IMR-90 (cell line): ENCODE data around the gene ITGAL. TPM values are rescaled to one million over a fixed set of nuclear protein-coding genes. Genes with fewer than 3 reads are reported as not detected.

Experiments
- ATAC-seq: fragments of 200-7000 bp; cut with Tn5 transposase; 2 replicates; pipeline ENCODE4 v1.9.1; 2020; ENCODE audit warnings: low read depth, mild to moderate bottlenecking, moderate library complexity
- BruUV-seq: library from RNA; stranded (reverse); fragments of 400-500 nt; replicated peaks from 2 replicates; lab custom pipeline; 2021; lab: Mats Ljungman, UMichigan
- CTCF ChIA-PET: fragments of 300-600 bp; formaldehyde crosslinking; extraction: SDS; loops from one replicate; lab custom pipeline; 2021; ENCODE audit warnings: antibody characterized with exemption; lab: Yijun Ruan, JAX
- POLR2A ChIA-PET: fragments of 300-600 bp; sonication (Branson Sonifier 250); formaldehyde crosslinking; loops from one replicate; lab custom pipeline; 2022; ENCODE audit warnings: antibody characterized with exemption; ENCODE audit not compliant: unreplicated experiment; lab: Charles Lee
- DNase-seq: peaks from one replicate; pipeline ENCODE4 v3.0.0; 2013
- H2AFZ ChIP-seq: replicated peaks from 2 replicates; pipeline ENCODE3; 2013; ENCODE audit warnings: low read length, mild to moderate bottlenecking; ENCODE audit not compliant: poor library complexity
- H2AK5ac ChIP-seq: 2 replicates; pipeline ENCODE4 v1.6.1; 2013; ENCODE audit warnings: low read depth, low read length, inconsistent platforms
- H2AK9ac ChIP-seq: replicated peaks from 2 replicates; pipeline ENCODE3; 2013; ENCODE audit warnings: mild to moderate bottlenecking, low read depth, low read length, moderate library complexity; ENCODE audit not compliant: poor library complexity
- H2BK120ac ChIP-seq: 2 replicates; pipeline ENCODE4 v1.6.1; 2013; ENCODE audit warnings: low read depth, low read length, inconsistent platforms
- H2BK15ac ChIP-seq: 3 replicates; pipeline ENCODE4 v1.6.1; 2013; ENCODE audit warnings: low read depth, low read length, inconsistent platforms
- H2BK20ac ChIP-seq: 2 replicates; pipeline ENCODE4 v1.6.1; 2013; ENCODE audit warnings: low read depth, mild to moderate bottlenecking, inconsistent platforms, low read length, moderate library complexity
- H2BK5ac ChIP-seq: 2 replicates; pipeline ENCODE4 v1.6.1; 2013; ENCODE audit warnings: mild to moderate bottlenecking, low read depth, low read length, inconsistent platforms; ENCODE audit not compliant: poor library complexity, severe bottlenecking
- H3K14ac ChIP-seq: replicated peaks from 2 replicates; pipeline ENCODE4 v1.6.1; 2013; ENCODE audit warnings: low read depth, low read length, inconsistent platforms
- H3K18ac ChIP-seq: 2 replicates; pipeline ENCODE4 v1.6.1; 2013; ENCODE audit warnings: low read depth, low read length, control low read depth
- H3K23ac ChIP-seq: 2 replicates; pipeline ENCODE4 v1.6.1; 2013; ENCODE audit warnings: low read depth, low read length, inconsistent platforms
- H3K27ac ChIP-seq: 2 replicates; pipeline ENCODE4 v1.5.1; 2013; ENCODE audit warnings: mild to moderate bottlenecking, control low read depth, low read length; ENCODE audit not compliant: insufficient read depth
- H3K27me3 ChIP-seq: 2 replicates; pipeline ENCODE4 v1.6.1; 2013; ENCODE audit warnings: low read length; ENCODE audit not compliant: control insufficient read depth, insufficient read depth
- H3K36me3 ChIP-seq: 2 replicates; pipeline ENCODE4 v1.6.1; 2013; ENCODE audit warnings: low read length, mixed read lengths; ENCODE audit not compliant: control insufficient read depth, insufficient read depth
- H3K4ac ChIP-seq: 2 replicates; pipeline ENCODE4 v1.6.1; 2013; ENCODE audit warnings: low read depth, low read length, inconsistent platforms
- H3K4me1 ChIP-seq: 2 replicates; pipeline ENCODE4 v1.6.1; 2013; ENCODE audit warnings: low read length, mixed read lengths; ENCODE audit not compliant: control insufficient read depth, insufficient read depth
- H3K4me2 ChIP-seq: 2 replicates; pipeline ENCODE4 v1.6.1; 2013; ENCODE audit warnings: low read depth, mild to moderate bottlenecking, control low read depth, low read length, moderate library complexity
- H3K4me3 ChIP-seq: 2 replicates; pipeline ENCODE4 v1.5.1; 2013; ENCODE audit warnings: low read depth, mild to moderate bottlenecking, control low read depth, low read length, moderate library complexity; ENCODE audit not compliant: insufficient read depth
- H3K56ac ChIP-seq: 2 replicates; pipeline ENCODE4 v1.6.1; 2013; ENCODE audit warnings: low read length, inconsistent platforms; ENCODE audit not compliant: insufficient read depth; ENCODE audit errors: extremely low read depth
- H3K79me1 ChIP-seq, 2 experiments: 2 replicates each; pipeline ENCODE4 v1.6.1; 2013; ENCODE audit warnings: low read length in 2 of 2, inconsistent platforms in 1 of 2, low read depth in 1 of 2
- H3K9ac ChIP-seq: 2 replicates; pipeline ENCODE4 v1.6.1; 2013; ENCODE audit warnings: low read depth, low read length, control low read depth
- H3K9me1 ChIP-seq: 2 replicates; pipeline ENCODE4 v1.6.1; 2013; ENCODE audit warnings: low read length, inconsistent platforms; ENCODE audit not compliant: insufficient read depth
- H3K9me3 ChIP-seq: 2 replicates; pipeline ENCODE4 v1.6.1; 2013; ENCODE audit warnings: low read length; ENCODE audit not compliant: control insufficient read depth, insufficient read depth
- H4K20me1 ChIP-seq: 2 replicates; pipeline ENCODE4 v1.6.1; 2013; ENCODE audit warnings: low read length, inconsistent platforms; ENCODE audit not compliant: insufficient read depth
- H4K5ac ChIP-seq: 2 replicates; pipeline ENCODE4 v1.6.1; 2013; ENCODE audit warnings: mild to moderate bottlenecking, low read depth, low read length, control low read depth
- H4K8ac ChIP-seq, 2 experiments: 2 replicates each; pipeline ENCODE4 v1.6.1; 2013; ENCODE audit warnings: low read depth in 2 of 2, low read length in 2 of 2, control low read depth in 1 of 2, inconsistent platforms in 1 of 2
- H4K91ac ChIP-seq: 2 replicates; pipeline ENCODE4 v1.6.1; 2013; ENCODE audit warnings: low read depth, low read length, inconsistent platforms; ENCODE audit not compliant: insufficient read depth
- BHLHE40 ChIP-seq: fragments of 150-350 bp; IDR thresholded peaks from 2 replicates; pipeline ENCODE4 v1.6.1; 2016; ENCODE audit warnings: mild to moderate bottlenecking, low read depth, low read length
- MAZ ChIP-seq: IDR thresholded peaks from 2 replicates; pipeline ENCODE4 v1.6.1; 2012; ENCODE audit warnings: low read depth, mild to moderate bottlenecking, low read length, improper control_type of control experiment, moderate library complexity, borderline replicate concordance
- MXI1 ChIP-seq: IDR thresholded peaks from 2 replicates; pipeline ENCODE4 v1.6.1; 2012; ENCODE audit warnings: low read depth, mild to moderate bottlenecking, low read length, moderate library complexity, borderline replicate concordance
- NFE2L2 ChIP-seq: fragments of 150-350 bp; IDR thresholded peaks from 2 replicates; pipeline ENCODE4 v1.6.1; 2016; ENCODE audit warnings: low read depth, mild to moderate bottlenecking, low read length
- RAD21 ChIP-seq: IDR thresholded peaks from 2 replicates; pipeline ENCODE4 v1.6.1; 2012; ENCODE audit warnings: low read length, improper control_type of control experiment
- WGBS, 2 experiments: methylation state at CpG; one replicate each; pipeline versions ENCODE4 v1.1.5 to v1.1.7; 2013; ENCODE audit warnings: missing lambda C conversion rate in 2 of 2; ENCODE audit not compliant: insufficient read length in 1 of 2; ENCODE audit errors: extremely low coverage in 2 of 2; 5-methylcytosine and 5-hydroxymethylcytosine counted together
- dilution Hi-C: fragments of 300-500 bp; cut with HindIII; formaldehyde crosslinking; loops from one replicate; pipeline ENCODE4 v1.14.3; 2018; ENCODE audit warnings: low sequenced_read_pairs; ENCODE audit not compliant: unreplicated experiment
- in situ Hi-C: fragments of 300-500 bp; cut with MboI; formaldehyde crosslinking; loops from 3 replicates; pipeline ENCODE4 v1.14.3; 2019; ENCODE audit warnings: low sequenced_read_pairs, inconsistent platforms, mixed read lengths
- intact Hi-C: fragments of 100-400 bp; cut with micrococcal nuclease; formaldehyde crosslinking; loops from 2 replicates; pipeline ENCODE4 v1.10.0; 2022
- polyA plus RNA-seq, 3 experiments: library from polyadenylated mRNA; depleted of rRNA; stranded (reverse); fragments of >200 nt; gene quantifications; 2 replicates each; pipeline ENCODE4 v1.2.3, GENCODE V29; 2012; ENCODE audit warnings: low replicate concordance in 1 of 3
- total RNA-seq: library from RNA; depleted of rRNA; stranded (reverse); fragments of >200 nt; gene quantifications from 2 replicates; pipeline ENCODE4 v1.2.3, GENCODE V29; 2012
- TF ChIP-seq, protein P1 (sequence below): fragments of 150-350 bp; IDR thresholded peaks from 2 replicates; pipeline ENCODE4 v1.6.1; 2017; ENCODE audit warnings: mild to moderate bottlenecking, antibody characterized with exemption, low read length, low read depth

The ITGAL gene
- total and polyA plus RNA-seq, 2 of the 4 experiments (the other 2 are of a cell fraction), result not detected

DNA sequence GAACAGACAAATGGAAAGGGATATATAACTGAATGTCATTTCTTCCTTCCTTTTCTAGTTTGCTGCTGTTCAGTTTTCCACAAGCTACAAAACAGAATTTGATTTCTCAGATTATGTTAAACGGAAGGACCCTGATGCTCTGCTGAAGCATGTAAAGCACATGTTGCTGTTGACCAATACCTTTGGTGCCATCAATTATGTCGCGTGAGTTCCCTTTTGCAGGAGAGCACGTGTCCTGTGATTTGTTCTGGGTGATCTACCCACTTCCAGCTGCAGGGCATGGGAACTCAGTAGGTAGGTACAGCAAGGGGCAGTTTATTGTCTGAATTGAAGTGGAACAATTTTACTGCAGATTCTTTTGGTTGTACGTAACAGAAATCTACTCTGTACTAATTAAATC lies 8.8 kb downstream of the ITGAL start:
- H3K4ac ChIP-seq, result no peak overlapping the region
- H3K18ac ChIP-seq, result no peak overlapping the region
- H2BK20ac ChIP-seq, result no peak overlapping the region
- H4K8ac ChIP-seq, result no peak overlapping the region
- H3K14ac ChIP-seq, result no peak overlapping the region
- no peaks in the 10 kb centered on the region for H3K36me3 ChIP-seq
- H4K5ac ChIP-seq, result no peak overlapping the region
- no peak overlapping the region for H3K23ac ChIP-seq
- no peak overlapping the region for H4K91ac ChIP-seq
- H3K27ac ChIP-seq, result no peak overlapping the region
- H2AK5ac ChIP-seq, result no peak overlapping the region; the same call in 1 of the 2 replicates
- peaks cover 39% of the 10 kb centered on the region for H3K27me3 ChIP-seq
- ATAC-seq, result no peak
- H2AK9ac ChIP-seq, result no peak overlapping the region
- ChIA-PET POLR2A (no interaction called here), CTCF (interaction anchor here (0.6 to 0.7 kb wide), 3 partner anchors 10 to 77 kb away, joined by 3 to 5 read pairs (median 3); partner anchors contain the start of gene ZNF764)
- DNase-seq, result no peak
- no peak overlapping the region for H2AFZ ChIP-seq
- dilution Hi-C loops, result no loop called here
- no peak overlapping the region for H2BK120ac ChIP-seq
- no peak overlapping the region for H3K56ac ChIP-seq
- no peak overlapping the region for H2BK15ac ChIP-seq
- WGBS, 2 experiments, result 100% methylated on average over 2 of the region's 5 CpGs; no CpG with 5 or more reads in 1 of the 2 experiments
- H3K9ac ChIP-seq, result no peak overlapping the region
- intact Hi-C loops, result no loop called here
- in situ Hi-C loops, result no loop called here
- H3K79me1 ChIP-seq, result no peaks in the 10 kb centered on the region
- TF ChIP-seq, protein P1, sequence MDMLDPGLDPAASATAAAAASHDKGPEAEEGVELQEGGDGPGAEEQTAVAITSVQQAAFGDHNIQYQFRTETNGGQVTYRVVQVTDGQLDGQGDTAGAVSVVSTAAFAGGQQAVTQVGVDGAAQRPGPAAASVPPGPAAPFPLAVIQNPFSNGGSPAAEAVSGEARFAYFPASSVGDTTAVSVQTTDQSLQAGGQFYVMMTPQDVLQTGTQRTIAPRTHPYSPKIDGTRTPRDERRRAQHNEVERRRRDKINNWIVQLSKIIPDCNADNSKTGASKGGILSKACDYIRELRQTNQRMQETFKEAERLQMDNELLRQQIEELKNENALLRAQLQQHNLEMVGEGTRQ, result no peak
- no peak for TF ChIP-seq MAZ
- TF ChIP-seq RAD21, result no peak
- TF ChIP-seq MXI1, result no peak
- TF ChIP-seq BHLHE40, result no peak
- TF ChIP-seq NFE2L2, result no peak
- 0 out of 2 replicates have a peak, but pooled peaks cover 2% of the 10 kb centered on the region for H3K4me1 ChIP-seq
- no peaks in the 10 kb centered on the region for H3K9me3 ChIP-seq
- H3K9me1 ChIP-seq, result 0 out of 2 replicates have a peak, but pooled peaks cover 2% of the 10 kb centered on the region
- no TSS peak for BruUV-seq
- H4K20me1 ChIP-seq, result no peaks in the 10 kb centered on the region
- H3K4me3 ChIP-seq, result no peak overlapping the region
- no peak overlapping the region for H2BK5ac ChIP-seq
- H3K4me2 ChIP-seq, result no peak overlapping the region
